ENCODE data around the gene TBP.
A peak's percentile ranks its signal among the peaks of the same experiment; 100 is the strongest.

Gene TBP

GRCh38 chr6:170535004-170535403, 19.2 kb upstream of the TBP start:
- DNase-seq (ENCODE audit: low read depth): no peak

- DNase-seq (ENCODE audit: low read depth): no peak
Observed at GRCh38 chr6:170536671-170537070, 17.5 kb upstream of the TBP start.

- no peak for DNase-seq (ENCODE audit: low read depth)
Observed at GRCh38 chr6:170537329-170537728, 16.8 kb upstream of the TBP start.

GRCh38 chr6:170542031-170542719, 12.0 kb upstream of the TBP start:
- no peak for DNase-seq (ENCODE audit: low read depth)

- DNase-seq (ENCODE audit: low read depth): no peak
Observed at GRCh38 chr6:170545405-170545804, 8.8 kb upstream of the TBP start.

- peak; percentile 73 for DNase-seq (ENCODE audit: low read depth)
Observed at GRCh38 chr6:170552765-170553533, 1.2 kb upstream of the TBP start, which contains the start of gene PSMB1. Gene PSMB1 (minus strand): TSS chr6:170553307. CDS start chr6:170553242, 65 bp downstream.

- DNase-seq (ENCODE audit: low read depth): peak; percentile 2
Observed at GRCh38 chr6:170553534-170554012, 596 bp upstream of the TBP start.

- no peak for DNase-seq (ENCODE audit: low read depth)
Observed at GRCh38 chr6:170554796-170555137, 598 bp downstream of the TBP start.

GRCh38 chr6:170555305-170555704, 1.1 kb downstream of the TBP start:
- no peak for DNase-seq (ENCODE audit: low read depth)

- DNase-seq (ENCODE audit: low read depth): no peak
Observed at GRCh38 chr6:170561555-170561954, 7.4 kb downstream of the TBP start.

GRCh38 chr6:170564936-170565530, 10.9 kb downstream of the TBP start:
- no peak for DNase-seq (ENCODE audit: low read depth)

GRCh38 chr6:170572704-170573466, 18.7 kb downstream of the TBP start:
- no peak for DNase-seq (ENCODE audit: low read depth)

GRCh38 chr6:170575250-170575649, 21.1 kb downstream of the TBP start:
- DNase-seq (ENCODE audit: low read depth): no peak

GRCh38 chr6:170578909-170579308, 24.7 kb downstream of the TBP start:
- DNase-seq (ENCODE audit: low read depth): no peak

GRCh38 chr6:170583756-170584180, 29.6 kb downstream of the TBP start:
- DNase-seq (ENCODE audit: low read depth): no peak

- peak; percentile 84 for DNase-seq (ENCODE audit: low read depth)
Observed at GRCh38 chr6:170584181-170584953, 30.2 kb downstream of the TBP start, which contains the start of gene PDCD2. Gene PDCD2 (minus strand): TSS chr6:170584637. CDS start chr6:170584581, 56 bp downstream.

- DNase-seq (ENCODE audit: low read depth): no peak
Observed at GRCh38 chr6:170584954-170585498, 30.9 kb downstream of the TBP start.

- no peak for DNase-seq (ENCODE audit: low read depth)
Observed at GRCh38 chr6:170590725-170591124, 36.6 kb downstream of the TBP start.

GRCh38 chr6:170596426-170596825, 42.3 kb downstream of the TBP start:
- no peak for DNase-seq (ENCODE audit: low read depth)

GRCh38 chr6:170597278-170597677, 43.1 kb downstream of the TBP start:
- no peak for DNase-seq (ENCODE audit: low read depth)
